SIG-M5 treated with dmso at 0.1 percent for 504 hours (cell line): ENCODE results near the gene VSIR.

ENCODE experiments used
- DNase-seq: peaks from one replicate; lab custom pipeline; 2025; ENCODE audit not compliant: unreplicated experiment; lab: John Stamatoyannopoulos, UW

VSIR gene

GRCh38 chr10:71698737-71699136 lies 74.6 kb downstream of the VSIR start:
- DNase-seq: no peak

- no peak for DNase-seq
These were observed 75.2 kb downstream of the VSIR start for GRCh38 chr10:71697938-71698709.
